MM.1S (cell line): ENCODE results near the gene CHRNA1.

Experiments
- CTCF ChIP-seq: fragments of 300-600 bp; sonication (generic); IDR thresholded peaks from 2 replicates; pipeline ENCODE4 v1.5.1; 2016; ENCODE audit warnings: antibody characterized with exemption, low read length, mixed read lengths
- EZH2 ChIP-seq: fragments of 300-600 bp; sonication (generic); optimal IDR thresholded peaks from 2 replicates; pipeline ENCODE3; 2017; ENCODE audit warnings: low read depth, mild to moderate bottlenecking, antibody characterized with exemption, low read length, mixed read lengths
- EZH2phosphoT487 ChIP-seq: fragments of 300-600 bp; sonication (generic); IDR thresholded peaks from 2 replicates; pipeline ENCODE4 v1.6.1; 2018; ENCODE audit warnings: antibody characterized with exemption, low read length

- TF ChIP-seq CTCF (no peak), EZH2 (no peak), EZH2phosphoT487 (no peak)
Measured at GRCh38 chr2:174779361-174779928, 15.2 kb upstream of the CHRNA1 start.
